Activated T-helper 9 cell treated with anti-CD3 and anti-CD28 coated beads, Interleukin-2, amount 50 U/mL, for 16 hours (primary cell): ENCODE results near the gene ZFP37.
A peak's percentile ranks its signal among the peaks of the same experiment; 100 is the strongest.
"Not testable (repeated sequence)": the region's sequence is repeated elsewhere in the genome, so short reads cannot be mapped to it uniquely, and the experiment has no call there.

Source experiments
- DNase-seq: peaks from one replicate; pipeline ENCODE4 v3.0.0-alpha.2; 2020; ENCODE audit warnings: low read depth

Gene ZFP37

GRCh38 chr9:113056191-113057106 lies at the start of gene ZFP37:
TSS of gene ZFP37 (minus strand) at chr9:113056724. CDS start at chr9:113056688, 36 bp downstream.
- peak; percentile 58 for DNase-seq

- not testable (repeated sequence) for DNase-seq
Observed at GRCh38 chr9:113105345-113105744, 48.8 kb upstream of the ZFP37 start.

DNA sequence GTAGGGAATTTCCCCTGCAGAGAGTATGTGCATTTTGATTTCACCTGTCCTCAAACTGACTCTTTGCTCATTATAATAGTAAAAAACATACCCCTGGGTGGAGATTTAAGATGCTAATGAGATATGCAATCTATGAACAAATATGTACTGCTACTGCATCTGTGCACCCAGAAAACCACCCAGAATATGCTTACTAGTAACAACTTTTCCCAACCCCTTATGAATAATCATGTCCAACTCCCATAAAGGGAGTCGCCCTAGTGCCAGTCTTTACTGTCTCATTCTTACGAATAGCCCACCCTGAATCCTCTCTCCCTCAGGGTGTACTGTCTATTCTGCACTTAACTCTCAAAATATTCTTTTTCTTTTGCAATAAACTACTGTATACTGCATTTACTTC lies 39.0 kb upstream of the ZFP37 start:
- DNase-seq: no peak

DNA sequence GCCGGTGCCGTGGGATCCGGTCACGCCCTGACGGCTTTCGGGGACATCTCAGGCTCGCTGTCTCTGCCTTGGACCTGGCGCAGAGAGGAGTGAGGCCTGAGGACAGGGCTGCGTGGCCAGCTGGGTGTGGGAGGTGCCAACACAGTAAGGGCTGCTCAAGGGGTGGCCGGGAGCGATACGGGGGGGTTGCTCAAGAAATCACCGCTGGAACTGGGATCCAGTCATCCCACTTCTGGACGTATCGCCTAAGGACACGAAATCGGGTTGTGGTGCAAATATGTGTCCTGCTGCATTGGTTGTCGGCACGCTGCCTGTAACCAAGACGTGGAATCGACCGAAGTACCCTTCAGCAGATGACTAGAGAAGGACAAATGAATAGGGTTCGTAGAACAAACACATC lies 33.4 kb upstream of the ZFP37 start:
- not testable (repeated sequence) for DNase-seq

DNA sequence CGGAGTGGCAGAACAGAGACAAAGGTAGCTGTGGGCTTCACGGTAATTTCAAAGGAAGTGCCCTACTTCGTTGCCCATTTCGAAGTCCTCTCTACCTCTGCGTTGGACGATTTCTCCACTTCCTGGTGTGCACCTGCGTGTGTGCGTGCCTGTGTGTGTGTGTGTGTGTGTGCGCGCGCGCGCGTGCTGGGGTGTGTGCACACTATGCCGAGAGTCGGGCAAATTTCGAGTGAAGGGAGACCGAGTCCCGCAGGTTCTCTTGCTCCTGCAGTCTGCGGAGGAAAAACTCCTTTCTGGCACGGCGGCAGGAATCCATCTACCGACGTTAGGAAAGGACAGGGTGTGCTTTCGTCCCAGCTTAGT lies 32.6 kb upstream of the ZFP37 start:
- DNase-seq: not testable (repeated sequence)

GRCh38 chr9:113088456-113089142 lies 32.1 kb upstream of the ZFP37 start:
- not testable (repeated sequence) for DNase-seq

DNA sequence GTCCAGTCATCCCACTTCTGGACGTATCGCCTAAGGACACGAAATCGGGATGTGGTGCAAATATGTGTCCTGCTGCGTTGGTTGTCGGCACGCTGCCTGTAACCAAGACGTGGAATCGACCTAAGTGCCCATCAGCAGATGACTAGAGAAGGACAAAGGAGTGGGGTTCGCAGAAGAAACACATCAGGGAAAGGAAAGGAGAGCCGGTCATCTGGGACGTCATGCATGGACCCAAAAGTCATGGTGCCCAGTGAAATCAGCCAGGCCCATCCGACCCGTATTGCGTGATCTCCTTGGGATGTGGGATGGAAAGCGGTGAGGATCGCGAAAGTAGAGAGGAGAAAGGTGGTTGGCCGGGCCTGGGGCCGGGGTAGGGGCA lies 6.4 kb upstream of the ZFP37 start:
- DNase-seq: not testable (repeated sequence)

DNA sequence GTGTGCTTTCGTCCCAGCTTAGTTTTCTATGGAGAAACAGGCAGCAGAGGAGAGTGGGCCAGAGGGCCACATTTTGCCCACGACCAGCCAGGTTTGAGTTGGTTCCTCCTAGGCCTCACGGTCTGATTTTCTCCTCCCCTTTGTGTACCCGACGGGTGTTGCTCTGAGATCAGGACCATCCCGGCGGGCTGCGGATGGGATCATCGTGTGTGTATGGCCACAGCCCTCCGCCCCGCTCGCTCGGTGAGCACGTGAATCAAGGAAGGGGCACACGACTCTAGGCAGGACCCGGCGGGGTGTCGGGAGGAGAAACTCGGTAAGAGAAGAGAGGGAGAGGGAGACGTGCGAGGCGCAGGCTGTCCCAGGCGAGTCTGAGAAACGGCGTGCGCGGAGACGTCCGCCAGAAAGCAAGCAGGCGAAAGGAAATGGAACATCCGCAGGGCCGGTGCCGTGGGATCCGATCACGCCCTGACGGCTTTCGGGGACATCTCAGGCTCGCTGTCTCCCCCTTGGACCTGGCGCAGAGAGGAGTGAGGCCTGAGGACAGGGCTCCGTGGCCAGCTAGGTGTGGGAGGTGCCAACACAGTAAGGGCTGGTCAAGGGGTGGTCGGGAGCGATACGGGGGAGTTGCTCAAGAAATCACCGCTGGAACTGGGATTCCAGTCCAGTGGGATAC lies 5.9 kb upstream of the ZFP37 start:
- not testable (repeated sequence) for DNase-seq

DNA sequence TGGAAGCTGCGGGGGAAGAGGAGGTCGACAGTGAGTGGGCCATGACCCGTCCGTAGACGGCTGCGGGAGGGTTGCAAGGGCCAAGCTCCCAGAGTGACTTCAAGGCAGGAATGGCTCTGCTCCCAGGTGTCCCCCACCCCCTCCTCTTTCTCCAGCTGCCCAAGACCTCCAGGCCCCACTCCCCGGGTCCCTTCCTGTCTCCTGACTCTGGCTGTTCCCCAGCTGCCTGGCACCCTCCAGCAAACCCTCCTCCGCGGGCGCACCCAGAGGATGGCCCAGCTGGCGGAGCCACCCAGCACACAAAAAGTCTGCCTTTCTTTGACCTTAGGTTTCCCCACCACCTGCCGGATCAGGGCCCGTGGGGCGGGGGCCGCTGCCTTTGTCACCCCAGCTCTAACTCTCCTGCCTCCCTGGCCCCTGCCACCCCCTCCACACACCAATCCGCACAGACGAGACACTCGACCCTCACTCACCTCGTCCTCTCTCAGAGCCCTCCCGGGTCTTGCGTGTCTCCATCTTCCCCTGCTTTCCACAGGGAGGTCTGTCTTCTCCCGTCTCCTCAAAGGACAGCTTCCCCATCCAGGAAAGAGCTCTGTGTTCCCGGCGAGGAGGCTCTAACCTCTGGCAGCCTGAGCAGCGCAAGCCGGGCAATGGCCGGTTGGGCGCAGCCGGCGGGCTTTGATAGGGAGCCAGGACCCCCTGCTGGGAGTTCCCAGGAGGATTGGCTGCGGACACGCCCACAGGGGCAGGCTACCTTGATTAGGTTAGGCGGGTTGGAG lies 4.7 kb upstream of the ZFP37 start:
- DNase-seq: not testable (repeated sequence)

- DNase-seq: not testable (repeated sequence)
Observed at GRCh38 chr9:113059581-113060284, 3.2 kb upstream of the ZFP37 start.

DNA sequence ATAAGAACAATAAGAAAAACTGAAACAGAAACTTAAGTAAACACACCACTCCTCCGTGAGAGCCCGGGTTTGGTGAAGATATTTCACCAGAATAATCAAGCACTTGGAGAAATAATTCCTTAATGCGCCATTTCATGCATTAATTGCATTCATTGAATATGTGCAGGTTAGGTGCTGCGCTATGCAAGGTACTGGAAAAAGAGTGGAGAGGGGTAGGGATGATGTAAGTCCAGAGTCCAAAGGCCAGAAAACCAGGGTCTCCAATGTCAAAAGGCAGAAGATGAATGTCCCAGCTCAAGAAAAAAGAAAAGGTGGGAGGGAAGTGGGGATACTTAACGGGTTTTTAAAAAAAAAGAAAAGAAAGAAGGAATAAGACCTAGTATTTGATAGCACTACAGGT lies 669 bp upstream of the ZFP37 start:
- DNase-seq: no peak

DNA sequence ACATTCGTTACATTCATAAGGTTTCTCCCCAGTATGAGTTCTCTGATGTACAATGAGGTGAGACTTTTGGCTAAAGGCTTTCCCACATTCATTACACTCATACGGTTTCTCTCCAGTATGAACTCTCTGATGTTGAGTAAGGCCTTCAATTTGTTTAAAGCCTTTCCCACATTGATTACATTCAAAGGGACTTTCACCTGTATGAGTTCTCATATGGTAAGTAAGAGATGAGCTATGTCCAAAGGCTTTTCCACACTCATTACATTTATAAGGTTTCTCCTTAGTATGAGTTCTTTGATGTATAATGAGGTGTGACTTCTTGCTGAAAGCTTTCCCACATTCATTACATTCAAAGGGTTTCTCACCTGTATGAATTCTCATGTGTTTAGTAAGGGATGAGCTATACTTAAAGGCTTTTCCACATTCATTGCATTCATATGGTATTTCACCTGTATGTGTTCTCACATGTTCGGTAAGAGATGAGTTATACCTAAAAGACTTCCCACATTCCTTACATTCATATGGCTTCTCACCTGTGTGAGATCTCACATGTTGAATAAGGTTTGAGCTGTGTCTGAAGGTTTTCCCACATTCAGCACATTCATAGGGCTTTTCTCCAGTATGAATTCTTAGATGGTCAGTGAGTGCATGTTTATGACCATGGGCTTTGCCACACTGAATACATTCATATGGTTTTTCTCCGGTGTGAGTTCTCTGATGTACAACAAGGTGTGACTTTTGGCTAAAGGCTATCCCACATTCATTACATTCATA lies 13.5 kb downstream of the ZFP37 start:
- no peak for DNase-seq

- no peak for DNase-seq
Observed at GRCh38 chr9:113026200-113026599, 30.3 kb downstream of the ZFP37 start.

- DNase-seq: no peak
Observed at GRCh38 chr9:113018247-113018646, 38.3 kb downstream of the ZFP37 start.

DNA sequence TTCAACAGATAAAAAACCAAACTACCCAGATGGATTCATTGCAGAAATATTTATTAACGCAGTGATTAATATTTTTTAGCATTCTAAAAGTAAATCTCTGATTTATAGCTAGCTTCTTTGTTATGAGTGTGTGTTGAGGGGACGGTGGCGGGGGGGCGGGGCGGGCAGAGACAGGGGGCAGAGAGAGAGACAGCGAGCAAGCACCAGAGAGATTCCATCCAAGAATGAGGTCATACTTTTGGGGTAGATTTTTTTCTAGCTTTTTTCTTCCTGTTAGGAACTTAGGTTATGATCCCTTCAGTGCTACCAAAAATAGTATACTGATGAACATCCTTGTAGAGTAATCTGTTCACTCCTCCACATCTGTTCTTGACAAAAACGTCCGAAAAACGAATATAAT lies 44.0 kb downstream of the ZFP37 start:
- DNase-seq: no peak

DNA sequence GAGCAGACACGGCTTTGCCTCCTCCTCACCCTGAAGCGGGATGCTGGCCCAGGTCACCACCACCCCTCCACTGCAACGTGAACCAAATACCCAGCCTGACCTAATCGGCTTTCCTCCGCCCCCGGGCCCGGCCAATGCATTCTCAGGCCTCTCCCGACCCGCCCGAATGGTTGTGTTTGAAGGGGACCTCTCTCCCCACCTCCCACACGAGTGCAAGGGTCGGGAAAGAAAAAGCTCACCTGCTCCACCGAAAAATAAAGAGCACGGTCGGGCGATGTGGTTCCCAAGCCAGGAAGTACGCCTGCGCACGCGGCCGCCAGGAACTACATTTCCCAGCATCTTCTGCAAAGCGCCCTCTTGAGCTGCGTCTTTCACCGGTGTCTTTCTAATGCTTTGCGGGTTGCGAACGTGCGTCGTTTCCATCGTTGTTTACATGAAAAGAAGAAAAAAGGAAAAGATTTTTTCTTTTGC lies 44.6 kb downstream of the ZFP37 start, which contains the start of gene ZNF883:
Gene ZNF883 (minus strand): TSS at position 282 of the 471 bp plus-strand sequence.
- peak; percentile 0 for DNase-seq

DNA sequence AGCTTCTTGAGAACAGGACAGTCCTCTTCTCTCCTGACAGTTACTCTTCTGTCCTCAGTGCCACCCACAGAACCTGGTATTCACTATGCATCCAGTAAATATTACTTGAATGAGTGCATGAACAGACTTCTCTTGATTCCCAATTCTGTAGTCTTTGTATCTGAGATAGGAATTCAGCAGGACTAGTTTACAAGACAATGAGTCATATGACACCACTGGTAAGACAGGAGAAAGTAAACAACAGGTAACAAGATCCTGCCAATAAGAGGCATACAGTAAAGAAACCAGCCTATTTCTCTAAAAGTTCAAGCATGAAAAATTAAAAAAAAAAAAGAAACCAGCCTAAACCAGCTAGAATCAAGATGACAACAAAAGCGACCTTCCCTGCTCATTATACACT lies 50.7 kb downstream of the ZFP37 start:
- no peak for DNase-seq

DNA sequence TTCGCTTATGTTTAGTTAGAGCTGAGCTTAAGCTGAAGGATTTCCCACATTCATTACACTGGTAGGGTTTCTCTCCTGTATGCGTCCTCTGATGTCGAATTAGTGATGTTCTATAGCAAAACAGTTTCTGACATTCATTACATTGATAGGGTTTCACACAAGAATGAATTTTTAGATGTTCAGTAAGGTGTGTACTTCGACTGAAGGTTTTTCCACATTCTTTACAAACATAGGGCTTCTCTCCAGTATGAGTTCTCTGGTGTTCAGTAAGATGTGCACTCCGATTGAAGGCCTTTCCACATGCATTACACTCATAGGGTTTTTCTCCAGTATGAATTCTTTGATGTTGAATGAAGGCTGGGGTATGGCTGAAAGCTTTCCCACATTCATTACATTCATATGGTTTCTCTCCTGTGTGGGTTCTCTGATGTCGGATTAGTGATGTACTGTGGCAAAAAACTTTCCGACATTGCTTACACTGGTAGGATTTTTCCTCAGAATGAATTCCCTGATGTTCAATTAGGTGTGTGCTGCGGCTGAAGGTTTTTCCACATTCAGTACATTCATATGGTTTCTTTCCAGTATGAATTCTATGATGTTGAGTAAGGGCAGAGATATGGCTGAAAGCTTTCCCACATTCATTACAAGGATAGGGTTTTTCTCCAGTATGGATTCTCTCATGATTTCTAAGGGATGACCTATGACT lies 59.1 kb downstream of the ZFP37 start:
- DNase-seq: no peak
